ENCODE results near the gene RNF11. TPM values are rescaled to one million over a fixed set of nuclear protein-coding genes. Genes with fewer than 3 reads are reported as not detected.

RNF11 gene
- total RNA-seq, 2 donors from 2014 or later = 87.2 to 103 TPM

DNA sequence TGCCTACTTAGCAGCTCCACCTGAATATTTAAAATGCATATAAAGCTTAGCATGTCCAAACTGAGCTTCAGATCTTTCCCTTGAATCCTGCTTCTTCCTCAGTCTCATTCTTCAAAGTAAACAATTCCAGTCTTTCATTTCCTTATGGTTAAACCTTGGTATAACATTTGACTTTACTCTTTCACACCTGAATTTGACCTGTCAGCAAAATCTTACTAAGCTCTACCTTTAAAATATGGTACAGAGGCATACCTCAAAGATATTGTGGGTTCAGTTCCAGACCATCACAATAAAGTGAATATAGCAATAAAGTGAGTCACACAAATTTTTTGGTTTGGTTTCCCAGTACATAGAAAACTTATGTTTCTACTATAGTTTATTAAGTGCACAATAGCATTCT is 42.5 kb upstream of the RNF11 start:
- Histone ChIP-seq H3K9me3 (no peaks in the 10 kb centered on the region), H3K4me1 (no peaks in the 10 kb centered on the region), H3K27ac (no peak overlapping the region), H3K27me3 (no peaks in the 10 kb centered on the region), H3K36me3 (no peaks in the 10 kb centered on the region), H3K4me3 (no peak overlapping the region)
- no peak for TF ChIP-seq CTCF (IDR thresholded peaks at IDR 0.05)
- no peak for DNase-seq (ENCODE audit: low spot score)

DNA sequence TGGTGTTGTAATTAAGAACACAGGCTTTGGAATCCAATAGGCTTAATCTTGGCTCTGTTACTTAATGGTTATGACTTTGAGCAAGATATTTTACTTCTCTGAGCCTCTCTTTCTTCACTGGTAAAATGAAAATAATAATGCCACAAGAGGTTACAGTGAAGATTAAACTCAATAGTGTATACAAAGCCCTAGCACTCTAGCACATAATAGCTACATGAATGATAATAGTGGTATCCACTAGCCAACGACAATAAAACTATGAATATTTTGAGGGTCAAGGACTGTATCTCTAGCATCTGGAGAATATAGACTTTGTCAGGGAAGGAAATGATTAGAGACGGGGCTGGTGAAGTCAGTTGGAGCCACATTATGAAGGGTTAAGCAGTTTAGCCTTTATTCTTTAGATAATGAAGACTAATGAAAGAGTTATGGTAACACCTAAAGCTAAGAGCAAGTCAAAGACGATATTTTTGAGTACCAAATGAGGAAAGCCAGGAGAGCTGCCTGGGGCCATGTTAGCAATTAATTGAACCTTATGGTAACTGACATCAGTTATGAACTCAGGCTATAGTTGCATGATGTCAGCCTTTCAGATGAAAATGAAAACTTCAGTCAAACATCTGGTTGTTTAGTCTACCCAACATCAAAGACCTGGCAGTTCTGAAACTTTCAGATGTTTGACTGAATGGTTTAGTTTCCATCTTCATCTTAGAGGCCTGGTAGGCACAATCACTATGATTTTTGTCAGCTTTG is 32.8 kb upstream of the RNF11 start:
- H3K36me3 ChIP-seq = no peaks in the 10 kb centered on the region
- no peak for DNase-seq (ENCODE audit: low spot score)
- no peak overlapping the region for H3K4me3 ChIP-seq
- no peak overlapping the region for H3K27ac ChIP-seq
- no peaks in the 10 kb centered on the region for H3K9me3 ChIP-seq
- no peaks in the 10 kb centered on the region for H3K4me1 ChIP-seq
- TF ChIP-seq CTCF (IDR thresholded peaks at IDR 0.05) = no peak
- H3K27me3 ChIP-seq = no peaks in the 10 kb centered on the region

GRCh38 chr1:51203874-51204245 is 32.2 kb upstream of the RNF11 start:
- Histone ChIP-seq H3K27ac (no peak overlapping the region), H3K36me3 (no peaks in the 10 kb centered on the region)

GRCh38 chr1:51210055-51210454 is 26.0 kb upstream of the RNF11 start:
- TF ChIP-seq CTCF (IDR thresholded peaks at IDR 0.05) = no peak
- no peaks in the 10 kb centered on the region for H3K36me3 ChIP-seq
- no peak for DNase-seq (ENCODE audit: low spot score)

More at GRCh38 chr1:51203874-51204245, 32.2 kb upstream of the RNF11 start:
- TF ChIP-seq CTCF (IDR thresholded peaks at IDR 0.05) = no peak
- no peak overlapping the region for H3K4me3 ChIP-seq
- no peak for DNase-seq (ENCODE audit: low spot score)
- H3K27me3 ChIP-seq = no peaks in the 10 kb centered on the region
- H3K9me3 ChIP-seq = no peaks in the 10 kb centered on the region
- no peaks in the 10 kb centered on the region for H3K4me1 ChIP-seq

GRCh38 chr1:51210676-51211075 is 25.4 kb upstream of the RNF11 start:
- Histone ChIP-seq H3K4me3 (no peak overlapping the region), H3K27ac (no peak overlapping the region), H3K9me3 (no peaks in the 10 kb centered on the region), H3K4me1 (no peaks in the 10 kb centered on the region), H3K27me3 (no peaks in the 10 kb centered on the region), H3K36me3 (no peaks in the 10 kb centered on the region)
- no peak for DNase-seq (ENCODE audit: low spot score)
- TF ChIP-seq CTCF (IDR thresholded peaks at IDR 0.05) = no peak

More at GRCh38 chr1:51210055-51210454, 26.0 kb upstream of the RNF11 start:
- Histone ChIP-seq H3K4me3 (no peak overlapping the region), H3K27me3 (no peaks in the 10 kb centered on the region), H3K27ac (no peak overlapping the region), H3K4me1 (no peaks in the 10 kb centered on the region), H3K9me3 (no peaks in the 10 kb centered on the region)

All from right atrium auricular region (tissue), 2 donors.